HepG2 (cell line): ENCODE data around the gene TPBGL. TPM values are rescaled to one million over a fixed set of nuclear protein-coding genes. Genes with fewer than 3 reads are reported as not detected.

ENCODE experiments used
- ATAC-seq: fragments of 200-7000 bp; cut with Tn5 transposase; 3 replicates; pipeline ENCODE4 v1.9.1; 2020; ENCODE audit warnings: mild to moderate bottlenecking, moderate library complexity
- BruUV-seq: library from RNA; stranded (reverse); fragments of 400-500 nt; replicated peaks from 2 replicates; lab custom pipeline; 2021; lab: Mats Ljungman, UMichigan
- CTCF ChIA-PET: fragments of 300-600 bp; formaldehyde crosslinking; extraction: SDS; loops from one replicate; lab custom pipeline; 2021; ENCODE audit warnings: low total read pairs, inconsistent platforms, low intra/inter-chr PET ratio; lab: Yijun Ruan, JAX
- POLR2A ChIA-PET: fragments of 350-600 bp; sonication (Branson Sonifier 250); formaldehyde crosslinking; loops from one replicate; lab custom pipeline; 2020; ENCODE audit warnings: antibody characterized with exemption, inconsistent platforms; lab: Yijun Ruan, JAX
- DNase-seq: peaks from one replicate; pipeline ENCODE4 v3.0.0-alpha.2; 2015; ENCODE audit warnings: low spot score
- FAIRE-seq: peaks from 3 replicates; lab custom pipeline; 2011; peaks lifted over from hg19 to GRCh38; lab: Jason Lieb, UNC
- H2AFZ ChIP-seq: one replicate; pipeline ENCODE4 v1.6.1; 2011; ENCODE audit warnings: low read length, inconsistent platforms
- H3K27ac ChIP-seq: fragments of 300-600 bp; 3 replicates; pipeline ENCODE4 v1.8.0; 2011; ENCODE audit warnings: mixed run types, mild to moderate bottlenecking, mixed read lengths, low read length, inconsistent platforms; ENCODE audit not compliant: insufficient read depth; ENCODE audit errors: extremely low read length
- H3K27me3 ChIP-seq, 2 experiments: fragments of 200-600 bp in 1 of 2; 2 replicates in 1 of 2; 3 replicates in 1 of 2; pipeline versions ENCODE4 v1.6.0 to v1.8.0; 2011; ENCODE audit warnings: low read length in 2 of 2, mild to moderate bottlenecking in 2 of 2, moderate library complexity in 2 of 2, inconsistent platforms in 1 of 2; ENCODE audit not compliant: insufficient read depth in 2 of 2, control insufficient read depth in 1 of 2
- H3K36me3 ChIP-seq, 2 experiments: fragments of 200-600 bp in 1 of 2; replicated peaks in 1 of 2; 2 replicates in 1 of 2; 3 replicates in 1 of 2; pipeline versions ENCODE4 v1.5.1 to v1.8.0; 2011; ENCODE audit warnings: low read length in 2 of 2, inconsistent platforms in 1 of 2; ENCODE audit not compliant: insufficient read depth in 2 of 2, control insufficient read depth in 1 of 2
- H3K4me1 ChIP-seq: 2 replicates; pipeline ENCODE4 v1.5.1; 2012; ENCODE audit warnings: low read length, inconsistent platforms; ENCODE audit not compliant: insufficient read depth
- H3K4me2 ChIP-seq: 2 replicates; pipeline ENCODE4 v1.6.0; 2011; ENCODE audit warnings: low read depth, low read length, inconsistent platforms
- H3K4me3 ChIP-seq, 3 experiments: fragments of 200-600 bp in 1 of 3; sonication (generic), shearing (Covaris generic) in 1 of 3; replicated peaks in 1 of 3; 2 replicates each; pipeline ENCODE4 v1.5.1; 2011 to 2016; ENCODE audit warnings: low read length in 3 of 3, inconsistent platforms in 2 of 3, low read depth in 2 of 3, mild to moderate bottlenecking in 2 of 3, control low read depth in 1 of 3, mixed read lengths in 1 of 3; ENCODE audit not compliant: insufficient read depth in 1 of 3
- H3K79me2 ChIP-seq: one replicate; pipeline ENCODE4 v1.6.1; 2011; ENCODE audit warnings: low read length, inconsistent platforms; ENCODE audit not compliant: insufficient read depth
- H3K9ac ChIP-seq: 2 replicates; pipeline ENCODE4 v1.6.0; 2011; ENCODE audit warnings: mild to moderate bottlenecking, low read depth, low read length, inconsistent platforms; ENCODE audit not compliant: insufficient read depth
- H3K9me3 ChIP-seq: 2 replicates; pipeline ENCODE4 v1.5.1; 2012; ENCODE audit warnings: mild to moderate bottlenecking, low read length
- H4K20me1 ChIP-seq: 2 replicates; pipeline ENCODE4 v1.6.0; 2011; ENCODE audit warnings: inconsistent platforms, mild to moderate bottlenecking, low read length, moderate library complexity; ENCODE audit not compliant: insufficient read depth
- AKNA ChIP-seq: sonication (generic); formaldehyde crosslinking; IDR thresholded peaks from 2 replicates; pipeline ENCODE4 v1.4.0; 2020; ENCODE audit warnings: missing genetic modification reagents, borderline replicate concordance
- CBX5 ChIP-seq: sonication (generic); formaldehyde crosslinking; IDR thresholded peaks from 2 replicates; pipeline ENCODE4 v1.4.0; 2020; ENCODE audit warnings: missing genetic modification reagents, borderline replicate concordance
- MAF1 ChIP-seq: sonication (generic); formaldehyde crosslinking; IDR thresholded peaks from 2 replicates; pipeline ENCODE4 v1.5.0; 2020; ENCODE audit warnings: missing genetic modification reagents, borderline replicate concordance
- PHF21A ChIP-seq: sonication (generic); formaldehyde crosslinking; IDR thresholded peaks from 2 replicates; pipeline ENCODE4 v1.5.0; 2020; ENCODE audit warnings: mild to moderate bottlenecking, missing genetic modification reagents
- STAG1 ChIP-seq: sonication (generic); formaldehyde crosslinking; IDR thresholded peaks from 2 replicates; pipeline ENCODE4 v1.4.0; 2020; ENCODE audit warnings: missing genetic modification reagents
- ZHX2 ChIP-seq, 2 experiments: sonication (generic) in 1 of 2; formaldehyde crosslinking in 1 of 2; IDR thresholded peaks; 2 replicates each; pipeline versions ENCODE4 v1.6.1 to v1.9.0; 2014 to 2022; ENCODE audit warnings: antibody characterized with exemption in 1 of 2, borderline replicate concordance in 1 of 2, inconsistent platforms in 1 of 2, low read depth in 1 of 2, missing genetic modification reagents in 1 of 2
- ZNF224 ChIP-seq: sonication (generic); formaldehyde crosslinking; IDR thresholded peaks from 2 replicates; pipeline ENCODE4 v1.5.0; 2020; ENCODE audit warnings: mild to moderate bottlenecking, missing genetic modification reagents
- ZNF3 ChIP-seq: IDR thresholded peaks from 2 replicates; pipeline ENCODE4 v1.7.0; 2017; ENCODE audit warnings: inconsistent platforms
- ZNF614 ChIP-seq: IDR thresholded peaks from 2 replicates; pipeline ENCODE4 v1.6.1; 2018; ENCODE audit warnings: missing biosample characterization, missing genetic modification reagents, inconsistent platforms, borderline replicate concordance
- ZNF670 ChIP-seq: sonication (generic); formaldehyde crosslinking; IDR thresholded peaks from 2 replicates; pipeline ENCODE4 v1.8.0; 2022; ENCODE audit warnings: mild to moderate bottlenecking, missing genetic modification reagents, borderline replicate concordance
- ZNF7 ChIP-seq: IDR thresholded peaks from 2 replicates; pipeline ENCODE4 v1.6.1; 2016; ENCODE audit warnings: missing biosample characterization, missing genetic modification reagents
- ZNF75D ChIP-seq: sonication (generic); formaldehyde crosslinking; IDR thresholded peaks from 2 replicates; pipeline ENCODE4 v1.8.1; 2023; ENCODE audit warnings: missing genetic modification reagents, mild to moderate bottlenecking, borderline replicate concordance
- WGBS: methylation state at CpG from one replicate; pipeline ENCODE4 v1.1.6; 2017; ENCODE audit warnings: low lambda C conversion rate; 5-methylcytosine and 5-hydroxymethylcytosine counted together
- in situ Hi-C: cut with HindIII; loops from 2 replicates; pipeline ENCODE4 v1.10.0; 2017; ENCODE audit warnings: low pct_unique_long_range_greater_than_20kb; ENCODE audit not compliant: extremely low pct_ligation_motif_present
- intact Hi-C: fragments of 100-400 bp; cut with micrococcal nuclease; formaldehyde crosslinking; loops from one replicate; pipeline ENCODE4 v1.10.0; 2022; ENCODE audit not compliant: unreplicated experiment
- polyA plus RNA-seq, 8 experiments: library from polyadenylated mRNA; depleted of rRNA in 3 of 8; stranded (reverse) in 7 of 8; unstranded in 1 of 8; fragments of >200 nt; fragmentation: Illumina TruSeq in 4 of 8; extraction: Trizol in 4 of 8; gene quantifications; 2 replicates each; pipeline versions ENCODE4 v1.2.1 to v1.2.3, GENCODE V29; 2011 to 2016; ENCODE audit warnings: low read depth in 4 of 8, missing spikeins in 1 of 8, mixed read lengths in 1 of 8; ENCODE audit not compliant: insufficient read depth in 1 of 8
- total RNA-seq, 5 experiments: library from RNA; depleted of rRNA; stranded (reverse); fragments of >200 nt; fragmentation: Illumina TruSeq; extraction: Trizol; gene quantifications; 2 replicates each; pipeline ENCODE4 v1.2.3, GENCODE V29; 2016; ENCODE audit warnings: low read depth in 1 of 5

The TPBGL gene
- total and polyA plus RNA-seq, 2 of the 13 experiments (the other 11 are each of a cell fraction or from before 2014, with no cell fraction given): not detected

- peak; percentile 48; the same call in 2 of the 3 replicates for ATAC-seq
- peak; percentile 55 for DNase-seq
- peaks cover 2 to 10% of the 10 kb centered on the region in 2 experiments; a peak in 4 of 5 replicates for H3K27me3 ChIP-seq
- TF ChIP-seq ZHX2 (IDR thresholded peaks at IDR 0.05; ENCODE audit: low read depth) (no peak), ZHX2 (CRISPR knock-in tag; IDR thresholded peaks at IDR 0.05; ENCODE audit: borderline replicate concordance) (0 out of 2 replicates have a peak, but pooled peaks have one; percentile 40), CBX5 (CRISPR knock-in tag) (no peak), ZNF670 (CRISPR knock-in tag) (no peak), STAG1 (CRISPR knock-in tag) (no peak), ZNF224 (CRISPR knock-in tag) (no peak), AKNA (CRISPR knock-in tag) (peak; percentile 90), ZNF7 (CRISPR knock-in tag) (0 out of 2 replicates have a peak, but pooled peaks have one; percentile 30), ZNF614 (no peak), MAF1 (CRISPR knock-in tag) (no peak; the same call in 1 of the 2 replicates), ZNF75D (CRISPR knock-in tag) (0 out of 2 replicates have a peak, but pooled peaks have one; percentile 54), ZNF3 (CRISPR knock-in tag) (no peak), PHF21A (CRISPR knock-in tag) (no peak)
Observed at GRCh38 chr11:75233754-75234172, 6.8 kb upstream of the TPBGL start.

More at GRCh38 chr11:75233754-75234172, 6.8 kb upstream of the TPBGL start:
- FAIRE-seq: peak; percentile 40
- ChIA-PET POLR2A (no interaction called here), CTCF (no interaction called here)
- Histone ChIP-seq H4K20me1 (no peaks in the 10 kb centered on the region), H3K4me2 (no peak overlapping the region), H3K79me2 (no peaks in the 10 kb centered on the region), H3K4me3 (no peak overlapping the region), H3K36me3 (no peaks in the 10 kb centered on the region), H3K9ac (no peak overlapping the region), H2AFZ (no peak overlapping the region), H3K9me3 (no peaks in the 10 kb centered on the region), H3K27ac (no peak overlapping the region), H3K4me1 (no peaks in the 10 kb centered on the region)
- intact Hi-C loops: loop anchor here (1.0 kb wide), 1 partner anchor 19 kb away; no protein-coding TSS in a partner anchor
- in situ Hi-C loops: no loop called here
- WGBS: 30% methylated on average over 3 of the region's 3 CpGs
- BruUV-seq: no TSS peak
